Activated T-cell treated with anti-CD3 and anti-CD28 coated beads, Interleukin-2, amount 50 U/mL, for 72 hours (primary cell): ENCODE data around the gene ANKRD33. TPM values are rescaled to one million over a fixed set of nuclear protein-coding genes. Genes with fewer than 3 reads are reported as not detected.

Experiments used
- ATAC-seq, 2 donors: fragments of 150-1000 bp; cut with Tn5 transposase; replicated peaks in 1 of 2; 2 replicates each; pipeline ENCODE4 v1.10.0; 2021; ENCODE audit warnings: moderate library complexity in 2 of 2, mild to moderate bottlenecking in 1 of 2
- DNase-seq, 2 donors: peaks; one replicate each; pipeline ENCODE4 v3.0.0; 2021 to 2022; ENCODE audit warnings: mixed read lengths in 1 of 2
- H3K27ac Mint-ChIP-seq: one replicate; pipeline ENCODE4 v1.8.0; 2022; ENCODE audit warnings: mild to moderate bottlenecking, moderate library complexity, mixed read lengths
- H3K27me3 Mint-ChIP-seq: one replicate; pipeline ENCODE4 v1.8.0; 2022; ENCODE audit warnings: low read depth, mixed read lengths
- H3K36me3 Mint-ChIP-seq, 2 donors: one replicate each; pipeline ENCODE4 v1.8.0; 2022; ENCODE audit warnings: mixed read lengths in 2 of 2, mild to moderate bottlenecking in 1 of 2; ENCODE audit not compliant: insufficient read depth in 2 of 2
- H3K4me1 Mint-ChIP-seq: one replicate; pipeline ENCODE4 v1.8.0; 2022; ENCODE audit warnings: low read depth, mixed read lengths
- H3K4me3 Mint-ChIP-seq, 2 donors: one replicate each; pipeline ENCODE4 v1.8.0; 2022; ENCODE audit warnings: mild to moderate bottlenecking in 2 of 2, mixed read lengths in 2 of 2, moderate library complexity in 2 of 2
- H3K9me3 Mint-ChIP-seq, 2 donors: one replicate each; pipeline ENCODE4 v1.8.0; 2022; ENCODE audit warnings: mixed read lengths in 2 of 2
- total RNA-seq, 2 donors: library from RNA; stranded (reverse); gene quantifications; one replicate each; pipeline ENCODE4 v1.2.3, GENCODE V29; 2022

ANKRD33 gene
- total RNA-seq, 2 donors from 2014 or later, result not detected

GRCh38 chr12:51866324-51866723 lies 21.6 kb upstream of the ANKRD33 start:
- Mint-ChIP-seq H3K36me3 (peaks cover 0 to 1% of the 10 kb centered on the region in 2 donors), H3K4me1 (peaks cover 28% of the 10 kb centered on the region), H3K9me3 (no peaks in the 10 kb centered on the region), H3K27me3 (peaks cover 86% of the 10 kb centered on the region), H3K27ac (no peak overlapping the region), H3K4me3 (no peak overlapping the region)
- no peak for DNase-seq
- no peak for ATAC-seq

- Mint-ChIP-seq H3K36me3 (peaks cover 0 to 1% of the 10 kb centered on the region in 2 donors), H3K4me1 (peaks cover 28% of the 10 kb centered on the region), H3K27ac (no peak overlapping the region), H3K4me3 (no peak overlapping the region), H3K27me3 (peaks cover 81% of the 10 kb centered on the region), H3K9me3 (no peaks in the 10 kb centered on the region)
- DNase-seq (no peak), ATAC-seq (no peak)
Measured at GRCh38 chr12:51866762-51867161, 21.1 kb upstream of the ANKRD33 start.

GRCh38 chr12:51867371-51867770 lies 20.5 kb upstream of the ANKRD33 start:
- Mint-ChIP-seq H3K9me3 (no peaks in the 10 kb centered on the region), H3K36me3 (peaks cover 0 to 1% of the 10 kb centered on the region in 2 donors), H3K4me1 (peaks cover 28% of the 10 kb centered on the region), H3K27me3 (peaks cover 75% of the 10 kb centered on the region), H3K27ac (no peak overlapping the region), H3K4me3 (no peak overlapping the region)
- DNase-seq (no peak), ATAC-seq (no peak)

GRCh38 chr12:51867796-51868428 lies 20.0 kb upstream of the ANKRD33 start:
- ATAC-seq, result no peak
- no peak for DNase-seq
- no peak overlapping the region for H3K27ac Mint-ChIP-seq
- peaks cover 28% of the 10 kb centered on the region for H3K4me1 Mint-ChIP-seq
- H3K4me3 Mint-ChIP-seq, result peak overlapping the region; percentile 38 to 62
- peaks cover 70% of the 10 kb centered on the region for H3K27me3 Mint-ChIP-seq
- no peaks in the 10 kb centered on the region for H3K9me3 Mint-ChIP-seq
- peaks cover 0 to 1% of the 10 kb centered on the region in 2 donors for H3K36me3 Mint-ChIP-seq

- no peaks in the 10 kb centered on the region for H3K9me3 Mint-ChIP-seq
- peaks cover 62% of the 10 kb centered on the region for H3K27me3 Mint-ChIP-seq
Measured at GRCh38 chr12:51868821-51869495, 18.9 kb upstream of the ANKRD33 start.

GRCh38 chr12:51869496-51869865 lies 18.4 kb upstream of the ANKRD33 start:
- H3K9me3 Mint-ChIP-seq, result no peaks in the 10 kb centered on the region
- peaks cover 61% of the 10 kb centered on the region for H3K27me3 Mint-ChIP-seq
- peaks cover 0 to 1% of the 10 kb centered on the region in 2 donors for H3K36me3 Mint-ChIP-seq
- peaks cover 23% of the 10 kb centered on the region for H3K4me1 Mint-ChIP-seq
- peak overlapping the region in 1 of 2 donors; percentile 25 for H3K4me3 Mint-ChIP-seq
- no peak overlapping the region for H3K27ac Mint-ChIP-seq
- ATAC-seq (no peak), DNase-seq (no peak)

More at GRCh38 chr12:51868821-51869495, 18.9 kb upstream of the ANKRD33 start:
- no peak overlapping the region for H3K27ac Mint-ChIP-seq
- peak overlapping the region; percentile 43 to 62 for H3K4me3 Mint-ChIP-seq
- peak in 1 of 2 donors; percentile 20 for ATAC-seq
- peaks cover 0 to 1% of the 10 kb centered on the region in 2 donors for H3K36me3 Mint-ChIP-seq
- no peak for DNase-seq
- H3K4me1 Mint-ChIP-seq, result peaks cover 23% of the 10 kb centered on the region

- Mint-ChIP-seq H3K36me3 (peaks cover 0 to 1% of the 10 kb centered on the region in 2 donors), H3K4me1 (peaks cover 23% of the 10 kb centered on the region), H3K9me3 (no peaks in the 10 kb centered on the region), H3K4me3 (peak overlapping the region in 1 of 2 donors; percentile 39), H3K27ac (no peak overlapping the region), H3K27me3 (peaks cover 56% of the 10 kb centered on the region)
- ATAC-seq (no peak), DNase-seq (no peak)
Measured at GRCh38 chr12:51869931-51870330, 18.0 kb upstream of the ANKRD33 start.

- ATAC-seq, result no peak
- Mint-ChIP-seq H3K36me3 (peaks cover 0 to 1% of the 10 kb centered on the region in 2 donors), H3K27ac (no peak overlapping the region), H3K27me3 (peaks cover 51% of the 10 kb centered on the region), H3K4me1 (peaks cover 23% of the 10 kb centered on the region), H3K9me3 (no peaks in the 10 kb centered on the region), H3K4me3 (peak overlapping the region; percentile 13 to 39)
- DNase-seq, result no peak
Measured at GRCh38 chr12:51870504-51870903, 17.4 kb upstream of the ANKRD33 start.

- DNase-seq, result no peak
Measured at GRCh38 chr12:51871126-51871525, 16.8 kb upstream of the ANKRD33 start.

GRCh38 chr12:51871918-51872688 lies 15.8 kb upstream of the ANKRD33 start:
- peaks cover 23% of the 10 kb centered on the region for H3K4me1 Mint-ChIP-seq
- H3K4me3 Mint-ChIP-seq, result no peak overlapping the region
- H3K27me3 Mint-ChIP-seq, result peaks cover 39% of the 10 kb centered on the region
- no peak for ATAC-seq
- no peaks in the 10 kb centered on the region for H3K9me3 Mint-ChIP-seq
- H3K27ac Mint-ChIP-seq, result no peak overlapping the region
- H3K36me3 Mint-ChIP-seq, result peaks cover 0 to 1% of the 10 kb centered on the region in 2 donors
- DNase-seq, result no peak

More at GRCh38 chr12:51871126-51871525, 16.8 kb upstream of the ANKRD33 start:
- Mint-ChIP-seq H3K4me3 (no peak overlapping the region), H3K9me3 (no peaks in the 10 kb centered on the region), H3K4me1 (peaks cover 23% of the 10 kb centered on the region), H3K27me3 (peaks cover 44% of the 10 kb centered on the region), H3K27ac (no peak overlapping the region), H3K36me3 (peaks cover 0 to 1% of the 10 kb centered on the region in 2 donors)
- no peak for ATAC-seq

GRCh38 chr12:51872689-51872981 lies 15.3 kb upstream of the ANKRD33 start:
- peaks cover 23% of the 10 kb centered on the region for H3K4me1 Mint-ChIP-seq
- no peaks in the 10 kb centered on the region for H3K9me3 Mint-ChIP-seq
- H3K36me3 Mint-ChIP-seq, result peaks cover 0 to 1% of the 10 kb centered on the region in 2 donors
- no peak overlapping the region for H3K4me3 Mint-ChIP-seq
- H3K27me3 Mint-ChIP-seq, result peaks cover 34% of the 10 kb centered on the region
- DNase-seq (no peak), ATAC-seq (no peak)
- H3K27ac Mint-ChIP-seq, result no peak overlapping the region

GRCh38 chr12:51873251-51873994 lies 14.5 kb upstream of the ANKRD33 start:
- DNase-seq (no peak), ATAC-seq (no peak)
- H3K4me1 Mint-ChIP-seq, result peaks cover 23% of the 10 kb centered on the region
- H3K36me3 Mint-ChIP-seq, result peaks cover 0 to 1% of the 10 kb centered on the region in 2 donors
- H3K9me3 Mint-ChIP-seq, result no peaks in the 10 kb centered on the region
- H3K4me3 Mint-ChIP-seq, result no peak overlapping the region
- H3K27me3 Mint-ChIP-seq, result peaks cover 26% of the 10 kb centered on the region
- no peak overlapping the region for H3K27ac Mint-ChIP-seq

GRCh38 chr12:51874000-51874399 lies 13.9 kb upstream of the ANKRD33 start:
- Mint-ChIP-seq H3K36me3 (peaks cover 0 to 1% of the 10 kb centered on the region in 2 donors), H3K4me1 (peaks cover 17% of the 10 kb centered on the region), H3K4me3 (no peak overlapping the region), H3K27ac (no peak overlapping the region), H3K9me3 (no peaks in the 10 kb centered on the region), H3K27me3 (peaks cover 20% of the 10 kb centered on the region)
- ATAC-seq (no peak), DNase-seq (no peak)
